Liver (tissue), 9 donors: ENCODE data around the gene SOSTDC1. TPM values are rescaled to one million over a fixed set of nuclear protein-coding genes. Genes with fewer than 3 reads are reported as not detected.

ENCODE experiments used
- DNase-seq: peaks from one replicate; pipeline ENCODE4 v3.0.0-alpha.2; 2017; ENCODE audit warnings: low spot score
- H3K27ac ChIP-seq, 2 donors: one replicate each; pipeline ENCODE4 v1.7.0; 2013; ENCODE audit warnings: inconsistent platforms in 2 of 2, low read length in 2 of 2, control low read depth in 1 of 2, low read depth in 1 of 2, mild to moderate bottlenecking in 1 of 2
- H3K27me3 ChIP-seq, 4 donors: one replicate each; pipeline versions ENCODE4 v1.6.1 to v1.7.0; 2013; ENCODE audit warnings: low read length in 3 of 4, inconsistent platforms in 1 of 4, mild to moderate bottlenecking in 1 of 4, moderate library complexity in 1 of 4; ENCODE audit not compliant: control insufficient read depth in 4 of 4, insufficient read depth in 4 of 4
- H3K36me3 ChIP-seq, 4 donors: one replicate each; pipeline versions ENCODE4 v1.6.1 to v1.7.0; 2013; ENCODE audit warnings: low read length in 3 of 4, mild to moderate bottlenecking in 3 of 4, low read depth in 1 of 4, moderate library complexity in 1 of 4; ENCODE audit not compliant: control insufficient read depth in 4 of 4, insufficient read depth in 3 of 4
- H3K4me1 ChIP-seq, 4 donors: one replicate each; pipeline versions ENCODE4 v1.6.1 to v1.7.0; 2013; ENCODE audit warnings: low read length in 3 of 4, mild to moderate bottlenecking in 3 of 4, moderate library complexity in 1 of 4; ENCODE audit not compliant: control insufficient read depth in 4 of 4, insufficient read depth in 4 of 4
- H3K4me3 ChIP-seq, 3 donors: one replicate each; pipeline versions ENCODE4 v1.6.1 to v1.7.0; 2013; ENCODE audit warnings: low read length in 3 of 3, control low read depth in 1 of 3, low read depth in 1 of 3, mild to moderate bottlenecking in 1 of 3
- H3K9ac ChIP-seq, 2 donors: one replicate each; pipeline ENCODE4 v1.7.0; 2013; ENCODE audit warnings: low read length in 2 of 2, mild to moderate bottlenecking in 2 of 2, moderate library complexity in 2 of 2, control low read depth in 1 of 2, low read depth in 1 of 2
- H3K9me3 ChIP-seq, 4 donors: one replicate each; pipeline versions ENCODE4 v1.6.1 to v1.7.0; 2013; ENCODE audit warnings: low read length in 3 of 4; ENCODE audit not compliant: control insufficient read depth in 4 of 4
- EGR1 ChIP-seq, 2 donors: IDR thresholded peaks; 2 replicates each; pipeline ENCODE4 v1.6.1; 2016 to 2018; ENCODE audit warnings: antibody characterized with exemption in 2 of 2, low read depth in 2 of 2
- FOXA1 ChIP-seq: IDR thresholded peaks from 2 replicates; pipeline ENCODE4 v1.6.1; 2016; ENCODE audit warnings: antibody characterized with exemption
- FOXA2 ChIP-seq: IDR thresholded peaks from 2 replicates; pipeline ENCODE4 v1.6.1; 2016; ENCODE audit warnings: antibody characterized with exemption
- GABPA ChIP-seq, 2 donors: IDR thresholded peaks in 1 of 2; conservative IDR thresholded peaks in 1 of 2; 2 replicates each; pipeline ENCODE4 v1.6.1; 2016; ENCODE audit warnings: antibody characterized with exemption in 2 of 2, mild to moderate bottlenecking in 1 of 2, moderate library complexity in 1 of 2
- HNF4A ChIP-seq, 2 donors: conservative IDR thresholded peaks; 2 replicates each; pipeline ENCODE4 v1.6.1; 2016; ENCODE audit warnings: antibody characterized with exemption in 2 of 2, mild to moderate bottlenecking in 2 of 2
- HNF4G ChIP-seq: IDR thresholded peaks from 2 replicates; pipeline ENCODE4 v1.6.1; 2016; ENCODE audit warnings: antibody characterized with exemption
- JUND ChIP-seq, 2 donors: IDR thresholded peaks; 2 replicates each; pipeline ENCODE4 v1.6.1; 2016; ENCODE audit warnings: antibody characterized with exemption in 2 of 2
- MAX ChIP-seq: IDR thresholded peaks from 2 replicates; pipeline ENCODE4 v1.6.1; 2016; ENCODE audit warnings: antibody characterized with exemption
- NR2F2 ChIP-seq: IDR thresholded peaks from 2 replicates; pipeline ENCODE4 v1.6.1; 2016; ENCODE audit warnings: antibody characterized with exemption
- RAD21 ChIP-seq, 2 donors: IDR thresholded peaks; 2 replicates each; pipeline ENCODE4 v1.6.1; 2016; ENCODE audit warnings: antibody characterized with exemption in 2 of 2, mild to moderate bottlenecking in 2 of 2
- RXRA ChIP-seq, 2 donors: IDR thresholded peaks; 2 replicates each; pipeline ENCODE4 v1.6.1; 2017 to 2018; ENCODE audit warnings: antibody characterized with exemption in 2 of 2, mild to moderate bottlenecking in 1 of 2
- SP1 ChIP-seq: IDR thresholded peaks from 2 replicates; pipeline ENCODE4 v1.6.1; 2018; ENCODE audit warnings: antibody characterized with exemption, mild to moderate bottlenecking
- TAF1 ChIP-seq: conservative IDR thresholded peaks from 2 replicates; pipeline ENCODE4 v1.6.1; 2016; ENCODE audit warnings: antibody characterized with exemption, mild to moderate bottlenecking
- YY1 ChIP-seq: IDR thresholded peaks from 2 replicates; pipeline ENCODE4 v1.6.1; 2016; ENCODE audit warnings: antibody characterized with exemption, mild to moderate bottlenecking
- ZBTB33 ChIP-seq: IDR thresholded peaks from 2 replicates; pipeline ENCODE4 v1.6.1; 2016; ENCODE audit warnings: antibody characterized with exemption
- WGBS: extraction: QIAGEN DNeasy Blood & Tissue Kit; methylation state at CpG from one replicate; pipeline ENCODE4 v1.1.7; 2013; 5-methylcytosine and 5-hydroxymethylcytosine counted together
- polyA plus RNA-seq, 2 donors: library from polyadenylated mRNA; stranded (reverse) in 1 of 2; unstranded in 1 of 2; fragments of 200-250 nt in 1 of 2; fragments of >200 nt in 1 of 2; fragmentation: Nextera tagmentation in 1 of 2; extraction: Ambion mirVana in 1 of 2; gene quantifications; one replicate each; pipeline versions ENCODE4 v1.2.1 to v1.2.3, GENCODE V29; 2013 to 2015
- total RNA-seq, 2 donors: library from RNA; depleted of rRNA; stranded (reverse); fragments of >200 nt; gene quantifications; one replicate each; pipeline ENCODE4 v1.2.3, GENCODE V29; 2014
- TF ChIP-seq, protein P1 (sequence below): IDR thresholded peaks from 2 replicates; pipeline ENCODE4 v1.6.1; 2016; ENCODE audit warnings: antibody characterized with exemption, mild to moderate bottlenecking
- TF ChIP-seq, protein P2 (sequence below): IDR thresholded peaks from 2 replicates; pipeline ENCODE4 v1.6.1; 2016; ENCODE audit warnings: antibody characterized with exemption
- TF ChIP-seq, protein P3 (sequence below): fragments of 150-350 bp; IDR thresholded peaks from 2 replicates; pipeline ENCODE4 v1.5.1; 2017; ENCODE audit warnings: improper control_type of control experiment, low read depth, low read length; ENCODE audit not compliant: missing input control
- donor health status: healthy.
- donor health status: healthy.
- donor health status: healthy.
- donor health status: healthy.
- donor health status: healthy.

The SOSTDC1 gene
- total and polyA plus RNA-seq, 4 donors: 0.05 to 0.56 (median 0.08) TPM; not detected in 1

GRCh38 chr7:16431646-16432424, 33.7 kb downstream of the SOSTDC1 start:
- Histone ChIP-seq H3K9me3 (no peaks in the 10 kb centered on the region), H3K4me1 (no peaks in the 10 kb centered on the region), H3K4me3 (no peak overlapping the region), H3K27me3 (no peaks in the 10 kb centered on the region), H3K27ac (no peak overlapping the region), H3K9ac (no peak overlapping the region), H3K36me3 (no peaks in the 10 kb centered on the region)
- TF ChIP-seq YY1: peak; percentile 26
- no peak for TF ChIP-seq SP1
- no peak for TF ChIP-seq FOXA2
- TF ChIP-seq TAF1: no peak
- no peak for TF ChIP-seq NR2F2
- no peak for TF ChIP-seq ZBTB33
- no peak for TF ChIP-seq EGR1 (IDR thresholded peaks at IDR 0.05; ENCODE audit: low read depth in 2 of 2)
- no peak for TF ChIP-seq FOXA1
- no peak for TF ChIP-seq RXRA (IDR thresholded peaks at IDR 0.05)
- TF ChIP-seq MAX: no peak
- TF ChIP-seq, protein P1, sequence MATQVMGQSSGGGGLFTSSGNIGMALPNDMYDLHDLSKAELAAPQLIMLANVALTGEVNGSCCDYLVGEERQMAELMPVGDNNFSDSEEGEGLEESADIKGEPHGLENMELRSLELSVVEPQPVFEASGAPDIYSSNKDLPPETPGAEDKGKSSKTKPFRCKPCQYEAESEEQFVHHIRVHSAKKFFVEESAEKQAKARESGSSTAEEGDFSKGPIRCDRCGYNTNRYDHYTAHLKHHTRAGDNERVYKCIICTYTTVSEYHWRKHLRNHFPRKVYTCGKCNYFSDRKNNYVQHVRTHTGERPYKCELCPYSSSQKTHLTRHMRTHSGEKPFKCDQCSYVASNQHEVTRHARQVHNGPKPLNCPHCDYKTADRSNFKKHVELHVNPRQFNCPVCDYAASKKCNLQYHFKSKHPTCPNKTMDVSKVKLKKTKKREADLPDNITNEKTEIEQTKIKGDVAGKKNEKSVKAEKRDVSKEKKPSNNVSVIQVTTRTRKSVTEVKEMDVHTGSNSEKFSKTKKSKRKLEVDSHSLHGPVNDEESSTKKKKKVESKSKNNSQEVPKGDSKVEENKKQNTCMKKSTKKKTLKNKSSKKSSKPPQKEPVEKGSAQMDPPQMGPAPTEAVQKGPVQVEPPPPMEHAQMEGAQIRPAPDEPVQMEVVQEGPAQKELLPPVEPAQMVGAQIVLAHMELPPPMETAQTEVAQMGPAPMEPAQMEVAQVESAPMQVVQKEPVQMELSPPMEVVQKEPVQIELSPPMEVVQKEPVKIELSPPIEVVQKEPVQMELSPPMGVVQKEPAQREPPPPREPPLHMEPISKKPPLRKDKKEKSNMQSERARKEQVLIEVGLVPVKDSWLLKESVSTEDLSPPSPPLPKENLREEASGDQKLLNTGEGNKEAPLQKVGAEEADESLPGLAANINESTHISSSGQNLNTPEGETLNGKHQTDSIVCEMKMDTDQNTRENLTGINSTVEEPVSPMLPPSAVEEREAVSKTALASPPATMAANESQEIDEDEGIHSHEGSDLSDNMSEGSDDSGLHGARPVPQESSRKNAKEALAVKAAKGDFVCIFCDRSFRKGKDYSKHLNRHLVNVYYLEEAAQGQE: no peak
- TF ChIP-seq, protein P2, sequence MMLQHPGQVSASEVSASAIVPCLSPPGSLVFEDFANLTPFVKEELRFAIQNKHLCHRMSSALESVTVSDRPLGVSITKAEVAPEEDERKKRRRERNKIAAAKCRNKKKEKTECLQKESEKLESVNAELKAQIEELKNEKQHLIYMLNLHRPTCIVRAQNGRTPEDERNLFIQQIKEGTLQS: no peak
- TF ChIP-seq JUND (IDR thresholded peaks at IDR 0.05): no peak
- TF ChIP-seq RAD21 (IDR thresholded peaks at IDR 0.05): peak; percentile 75 to 83
- no peak for TF ChIP-seq HNF4G
- TF ChIP-seq GABPA (IDR thresholded peaks at IDR 0.05 in 1 of 2, conservative IDR thresholded peaks at IDR 0.05 in 1 of 2): no peak
- TF ChIP-seq HNF4A (conservative IDR thresholded peaks at IDR 0.05): no peak
- TF ChIP-seq, protein P3, sequence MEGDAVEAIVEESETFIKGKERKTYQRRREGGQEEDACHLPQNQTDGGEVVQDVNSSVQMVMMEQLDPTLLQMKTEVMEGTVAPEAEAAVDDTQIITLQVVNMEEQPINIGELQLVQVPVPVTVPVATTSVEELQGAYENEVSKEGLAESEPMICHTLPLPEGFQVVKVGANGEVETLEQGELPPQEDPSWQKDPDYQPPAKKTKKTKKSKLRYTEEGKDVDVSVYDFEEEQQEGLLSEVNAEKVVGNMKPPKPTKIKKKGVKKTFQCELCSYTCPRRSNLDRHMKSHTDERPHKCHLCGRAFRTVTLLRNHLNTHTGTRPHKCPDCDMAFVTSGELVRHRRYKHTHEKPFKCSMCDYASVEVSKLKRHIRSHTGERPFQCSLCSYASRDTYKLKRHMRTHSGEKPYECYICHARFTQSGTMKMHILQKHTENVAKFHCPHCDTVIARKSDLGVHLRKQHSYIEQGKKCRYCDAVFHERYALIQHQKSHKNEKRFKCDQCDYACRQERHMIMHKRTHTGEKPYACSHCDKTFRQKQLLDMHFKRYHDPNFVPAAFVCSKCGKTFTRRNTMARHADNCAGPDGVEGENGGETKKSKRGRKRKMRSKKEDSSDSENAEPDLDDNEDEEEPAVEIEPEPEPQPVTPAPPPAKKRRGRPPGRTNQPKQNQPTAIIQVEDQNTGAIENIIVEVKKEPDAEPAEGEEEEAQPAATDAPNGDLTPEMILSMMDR: peak; percentile 54
- DNase-seq: no peak
- WGBS: 95% methylated on average over 2 of the region's 2 CpGs
